Measurements from ENCODE around the gene PRR20G. TPM values are rescaled to one million over a fixed set of nuclear protein-coding genes. Genes with fewer than 3 reads are reported as not detected.

Gene PRR20G
- total and polyA plus RNA-seq, 9 of the 15 experiments (the other 6 are each of a cell fraction or from before 2014, with no cell fraction given) = not detected

DNA sequence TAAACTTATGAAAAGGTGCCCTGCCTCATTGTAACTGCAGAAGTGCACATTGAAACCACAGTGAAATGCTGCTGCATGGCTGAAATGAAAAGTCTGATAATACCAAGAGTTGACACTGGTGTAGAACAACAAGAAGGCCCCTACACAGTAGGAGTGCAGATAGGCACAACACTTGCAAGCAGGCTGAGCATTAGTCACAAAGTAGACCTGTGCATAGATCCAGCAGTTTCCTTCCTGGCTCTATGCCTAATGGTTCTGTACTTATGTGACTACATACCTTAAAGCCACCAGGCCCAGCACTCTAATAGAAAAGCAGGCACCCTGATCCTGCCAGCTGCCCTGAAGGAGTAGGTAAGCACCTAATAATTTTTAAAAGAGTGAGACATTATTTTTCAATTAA, 53.1 kb downstream of the PRR20G start:
- Histone ChIP-seq H3K79me2 (ENCODE audit: control insufficient read depth, insufficient read depth, low read length) (no peaks in the 10 kb centered on the region), H3K27ac (ENCODE audit: extremely low read depth, low read depth, low read length) (no peak overlapping the region), H4K20me1 (replicated peaks; ENCODE audit: control insufficient read depth, insufficient read depth, low read length) (no peaks in the 10 kb centered on the region), H3K9me1 (ENCODE audit: control insufficient read depth, insufficient read depth, low read length) (no peaks in the 10 kb centered on the region), H2AFZ (ENCODE audit: low read depth, low read length) (no peak overlapping the region), H3K9ac (ENCODE audit: insufficient read depth in 1 of 2, low read depth in 2 of 2, low read length in 2 of 2) (no peak overlapping the region), H3K36me3 (ENCODE audit: control insufficient read depth, insufficient read depth, low read length) (no peaks in the 10 kb centered on the region), H3K9me3 (replicated peaks; ENCODE audit: control insufficient read depth, insufficient read depth, low read depth, low read length) (no peaks in the 10 kb centered on the region), H3K4me1 (replicated peaks in 1 of 2; ENCODE audit: control insufficient read depth in 2 of 2, insufficient read depth in 2 of 2, low read length in 2 of 2) (no peaks in the 10 kb centered on the region), H3K4me3 (no peak overlapping the region), H3K4me2 (ENCODE audit: insufficient read depth, low read length) (no peak overlapping the region), H3K27me3 (ENCODE audit: control insufficient read depth in 2 of 2, insufficient read depth in 2 of 2, low read length in 2 of 2) (no peaks in the 10 kb centered on the region)
- ATAC-seq (no peak), FAIRE-seq (no peak), DNase-seq (ENCODE audit: extremely low read depth in 1 of 4, low spot score in 3 of 4) (no peak)
- BruUV-seq (replicated peaks) = no TSS peak
- in situ Hi-C loops (cut with MboI) = no loop called here
- ChIA-PET CTCF (ENCODE audit: low intra/inter-chr PET ratio) (no interaction called here), POLR2A (no interaction called here)
- TF ChIP-seq BRCA1 (IDR thresholded peaks at IDR 0.05) = no peak
- TF ChIP-seq BRCA1 (CRISPR knock-in tag; IDR thresholded peaks at IDR 0.05) = no peak
- TF ChIP-seq, protein P1, sequence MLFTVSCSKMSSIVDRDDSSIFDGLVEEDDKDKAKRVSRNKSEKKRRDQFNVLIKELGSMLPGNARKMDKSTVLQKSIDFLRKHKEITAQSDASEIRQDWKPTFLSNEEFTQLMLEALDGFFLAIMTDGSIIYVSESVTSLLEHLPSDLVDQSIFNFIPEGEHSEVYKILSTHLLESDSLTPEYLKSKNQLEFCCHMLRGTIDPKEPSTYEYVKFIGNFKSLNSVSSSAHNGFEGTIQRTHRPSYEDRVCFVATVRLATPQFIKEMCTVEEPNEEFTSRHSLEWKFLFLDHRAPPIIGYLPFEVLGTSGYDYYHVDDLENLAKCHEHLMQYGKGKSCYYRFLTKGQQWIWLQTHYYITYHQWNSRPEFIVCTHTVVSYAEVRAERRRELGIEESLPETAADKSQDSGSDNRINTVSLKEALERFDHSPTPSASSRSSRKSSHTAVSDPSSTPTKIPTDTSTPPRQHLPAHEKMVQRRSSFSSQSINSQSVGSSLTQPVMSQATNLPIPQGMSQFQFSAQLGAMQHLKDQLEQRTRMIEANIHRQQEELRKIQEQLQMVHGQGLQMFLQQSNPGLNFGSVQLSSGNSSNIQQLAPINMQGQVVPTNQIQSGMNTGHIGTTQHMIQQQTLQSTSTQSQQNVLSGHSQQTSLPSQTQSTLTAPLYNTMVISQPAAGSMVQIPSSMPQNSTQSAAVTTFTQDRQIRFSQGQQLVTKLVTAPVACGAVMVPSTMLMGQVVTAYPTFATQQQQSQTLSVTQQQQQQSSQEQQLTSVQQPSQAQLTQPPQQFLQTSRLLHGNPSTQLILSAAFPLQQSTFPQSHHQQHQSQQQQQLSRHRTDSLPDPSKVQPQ (CRISPR knock-in tag; IDR thresholded peaks at IDR 0.05; ENCODE audit: borderline replicate concordance) = no peak
- intact Hi-C loops (cut with micrococcal nuclease) = no loop called here

Small RNA genes lying within 50 kb of the gene (small RNA-seq; reads per million reads assigned to genes)
- gene RNU6-1047P = not detected

Other genes with a start within 250 kb of the PRR20G start
- gene PRR23E, start 94.9 kb downstream of the PRR20G start, total RNA-seq (2014; rRNA removed) = not detected in 2 replicates
- gene PRR23E, start 94.9 kb downstream of the PRR20G start, total RNA-seq (2014; rRNA removed; fragmentation: Illumina TruSeq; extraction: Trizol) = not detected in 2 replicates
- not detected in 2 replicates for gene PRR23E, start 94.9 kb downstream of the PRR20G start, total RNA-seq (2015; rRNA removed; fragmentation: Illumina TruSeq; extraction: Trizol)
- not detected in 2 replicates for gene PRR23E, start 94.9 kb downstream of the PRR20G start, total RNA-seq (2021)
- gene PRR23E, start 94.9 kb downstream of the PRR20G start, polyA plus RNA-seq (2011; rRNA removed) = not detected in 2 replicates
- not detected in 2 replicates for gene PRR23E, start 94.9 kb downstream of the PRR20G start, polyA plus RNA-seq (2014; fragmentation: Illumina TruSeq; extraction: Trizol)
- not detected for gene PRR23E, start 94.9 kb downstream of the PRR20G start, polyA plus RNA-seq (2014; fragmentation: Nextera tagmentation; extraction: Ambion mirVana)
- not detected in 2 replicates for gene PRR23E, start 94.9 kb downstream of the PRR20G start, polyA plus RNA-seq (2014; rRNA removed)